Esophagus muscularis mucosa (tissue), 3 donors: ENCODE results near the gene CSN1S1.

ENCODE experiments used
- CTCF ChIP-seq, 3 experiments: fragments of 200-600 bp in 2 of 3; fragments of 450-650 bp in 1 of 3; sonication (generic) in 2 of 3; IDR thresholded peaks; one replicate each; pipeline ENCODE4 v1.5.1; 2017 to 2019; ENCODE audit warnings: antibody characterized with exemption in 3 of 3, mild to moderate bottlenecking in 2 of 3, moderate library complexity in 1 of 3
- EP300 ChIP-seq: sonication (generic); formaldehyde crosslinking; IDR thresholded peaks from one replicate; pipeline ENCODE4 v1.6.1; 2017; ENCODE audit warnings: antibody characterized with exemption

DNA sequence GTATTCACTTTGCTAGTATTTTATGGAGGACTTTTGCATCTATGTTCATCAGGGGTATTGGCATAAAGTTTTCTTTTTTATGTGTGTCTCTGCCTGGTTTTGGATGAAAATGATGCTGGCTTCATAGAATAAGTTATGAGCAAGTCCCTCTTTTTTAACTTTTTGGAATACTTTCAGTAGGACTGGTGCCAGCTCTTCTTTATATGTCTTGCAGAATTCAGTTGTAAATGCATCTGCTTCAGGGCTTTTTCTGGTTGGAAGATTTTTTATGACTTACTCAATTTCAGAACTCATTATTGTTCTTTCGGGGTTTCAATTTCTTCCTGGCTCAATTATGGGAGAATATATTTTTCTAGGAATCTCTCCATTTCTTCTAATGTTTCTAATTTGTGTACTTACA is 43.8 kb downstream of the CSN1S1 start:
- TF ChIP-seq CTCF (IDR thresholded peaks at IDR 0.05), result no peak
- TF ChIP-seq EP300, result no peak
